ENCODE data around the gene ITGBL1.

ITGBL1 gene

DNA sequence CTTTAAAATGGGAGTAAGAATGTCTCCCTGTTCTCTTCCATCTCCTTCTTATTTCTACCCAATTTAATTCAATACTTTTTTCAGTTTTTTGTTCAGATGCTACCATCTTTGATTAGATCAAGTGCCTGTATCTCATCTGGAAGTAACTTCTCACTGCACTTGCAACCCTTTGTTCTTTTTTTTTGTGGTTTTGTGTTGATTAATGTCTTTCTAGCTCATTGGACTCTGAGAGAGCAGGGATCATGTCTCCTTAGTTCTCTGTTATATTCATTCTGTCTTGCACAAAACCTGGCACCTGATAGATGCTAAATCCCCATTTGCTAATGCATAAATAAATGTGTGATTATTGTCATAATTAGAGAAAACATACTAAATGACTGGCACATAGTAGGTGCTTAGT is 834 bp upstream of the ITGBL1 start:
- no peak for DNase-seq

DNA sequence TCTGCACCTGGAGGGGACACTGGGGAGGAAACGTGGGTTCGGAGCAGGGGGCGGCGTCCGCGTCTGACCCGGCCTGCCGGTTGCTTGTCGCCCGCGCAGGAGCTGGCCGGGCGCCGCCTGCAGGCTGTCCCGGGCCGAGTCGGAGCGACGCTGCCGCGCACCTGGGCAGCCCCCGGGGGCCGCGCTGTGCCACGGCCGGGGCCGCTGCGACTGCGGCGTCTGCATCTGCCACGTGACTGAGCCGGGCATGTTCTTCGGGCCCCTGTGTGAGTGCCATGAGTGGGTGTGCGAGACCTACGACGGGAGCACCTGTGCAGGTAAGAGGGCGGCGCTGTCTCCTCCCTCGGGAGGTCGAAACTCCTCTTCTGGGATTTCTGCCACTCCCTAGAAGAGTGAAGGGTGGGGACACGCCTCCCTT is 1.3 kb downstream of the ITGBL1 start:
- DNase-seq = peak; percentile 2

GRCh38 chr13:101454767-101455166 is 2.3 kb downstream of the ITGBL1 start:
- DNase-seq = no peak

- DNase-seq = no peak
Measured at GRCh38 chr13:101455863-101456262, 3.4 kb downstream of the ITGBL1 start.

DNA sequence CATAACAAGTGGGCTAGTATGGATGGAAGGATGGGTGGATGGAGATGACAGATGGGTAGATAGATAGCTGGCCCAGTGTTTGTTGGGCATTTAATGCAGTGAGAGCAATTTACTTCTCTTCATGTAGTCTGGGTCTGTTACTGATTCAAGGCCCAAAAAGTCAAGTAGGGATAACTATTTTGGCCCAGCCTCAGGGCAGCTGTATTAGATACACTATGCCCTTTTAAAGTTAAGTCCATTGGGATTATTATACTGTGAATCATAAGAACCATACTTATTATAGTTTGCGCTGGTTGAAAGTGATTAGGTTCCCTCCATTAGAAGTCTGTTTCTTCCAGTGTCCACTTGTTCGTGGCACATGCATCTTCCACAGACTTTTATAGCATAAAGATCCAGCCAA is 4.7 kb downstream of the ITGBL1 start:
- DNase-seq = no peak

DNA sequence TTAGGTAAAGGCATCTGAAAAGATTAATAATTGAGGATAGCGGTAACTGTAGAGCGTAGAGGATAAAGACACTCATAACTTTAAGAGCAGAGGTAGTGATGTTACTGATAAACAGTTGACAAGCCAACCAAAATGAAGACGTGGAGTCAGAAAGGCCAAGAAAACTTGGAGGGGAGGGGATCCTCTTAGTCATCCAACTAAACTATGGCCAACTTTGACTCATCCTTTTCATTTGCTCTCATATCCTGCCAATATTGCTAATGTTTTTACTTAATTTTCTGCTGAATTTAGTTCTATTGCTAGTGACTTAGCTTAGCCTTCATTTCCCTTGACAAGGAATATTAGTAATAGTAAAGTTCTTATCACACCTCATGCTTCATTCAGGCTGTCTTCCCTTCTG is 13.4 kb downstream of the ITGBL1 start:
- DNase-seq = no peak

GRCh38 chr13:101467415-101467814 is 14.9 kb downstream of the ITGBL1 start:
- DNase-seq = no peak

- DNase-seq = no peak
Measured at GRCh38 chr13:101473458-101473857, 21.0 kb downstream of the ITGBL1 start.

DNA sequence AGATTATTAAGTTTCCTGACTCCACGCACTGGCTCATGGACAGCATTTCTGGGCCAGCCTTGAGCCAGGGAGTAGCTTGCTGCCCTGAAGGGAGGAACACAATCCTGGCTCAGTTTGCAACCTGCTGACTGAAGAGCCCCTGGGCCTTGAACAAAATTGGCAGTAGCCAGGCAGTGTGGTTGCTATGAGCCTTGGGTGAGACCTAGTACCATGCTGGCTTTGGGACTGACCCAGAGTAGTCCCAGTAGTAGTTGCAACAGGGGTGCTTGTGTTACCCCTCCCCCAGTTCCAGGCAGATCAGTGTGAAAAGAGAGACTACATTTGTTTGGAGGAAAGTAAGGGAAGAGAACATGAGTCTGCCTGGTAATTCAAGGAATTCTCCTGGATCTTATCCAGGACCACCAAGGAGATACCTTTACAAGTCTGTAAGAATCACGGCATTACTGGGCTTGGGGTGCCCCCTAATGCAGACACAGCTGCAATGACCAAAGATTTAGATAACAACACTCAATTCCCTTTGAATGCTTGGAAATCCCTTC is 22.0 kb downstream of the ITGBL1 start:
- DNase-seq = no peak

DNA sequence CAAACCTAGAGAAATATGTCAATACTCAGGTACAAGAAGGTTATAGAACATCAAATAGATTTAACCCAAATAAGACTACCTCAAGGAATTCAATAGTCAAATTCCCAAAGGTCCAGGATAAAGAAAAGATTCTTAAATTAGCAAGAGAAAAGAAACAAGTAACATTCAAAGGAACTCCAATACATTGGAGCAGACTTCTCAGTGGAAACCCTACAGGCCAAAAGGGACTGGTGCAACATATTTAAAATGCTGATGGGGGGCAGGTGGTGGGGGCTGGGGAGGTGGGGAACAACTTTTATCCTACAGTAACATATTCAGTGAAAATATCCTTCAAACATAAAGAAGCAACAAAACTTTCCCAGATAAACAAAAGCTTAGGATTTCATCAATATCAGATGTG is 23.1 kb downstream of the ITGBL1 start:
- no peak for DNase-seq

- DNase-seq = no peak
Measured at GRCh38 chr13:101481421-101481820, 28.9 kb downstream of the ITGBL1 start.

GRCh38 chr13:101486708-101487437 is 34.4 kb downstream of the ITGBL1 start:
- DNase-seq = no peak

- DNase-seq = no peak
Measured at GRCh38 chr13:101487438-101487830, 35.0 kb downstream of the ITGBL1 start.

GRCh38 chr13:101488734-101489133 is 36.3 kb downstream of the ITGBL1 start:
- no peak for DNase-seq

DNA sequence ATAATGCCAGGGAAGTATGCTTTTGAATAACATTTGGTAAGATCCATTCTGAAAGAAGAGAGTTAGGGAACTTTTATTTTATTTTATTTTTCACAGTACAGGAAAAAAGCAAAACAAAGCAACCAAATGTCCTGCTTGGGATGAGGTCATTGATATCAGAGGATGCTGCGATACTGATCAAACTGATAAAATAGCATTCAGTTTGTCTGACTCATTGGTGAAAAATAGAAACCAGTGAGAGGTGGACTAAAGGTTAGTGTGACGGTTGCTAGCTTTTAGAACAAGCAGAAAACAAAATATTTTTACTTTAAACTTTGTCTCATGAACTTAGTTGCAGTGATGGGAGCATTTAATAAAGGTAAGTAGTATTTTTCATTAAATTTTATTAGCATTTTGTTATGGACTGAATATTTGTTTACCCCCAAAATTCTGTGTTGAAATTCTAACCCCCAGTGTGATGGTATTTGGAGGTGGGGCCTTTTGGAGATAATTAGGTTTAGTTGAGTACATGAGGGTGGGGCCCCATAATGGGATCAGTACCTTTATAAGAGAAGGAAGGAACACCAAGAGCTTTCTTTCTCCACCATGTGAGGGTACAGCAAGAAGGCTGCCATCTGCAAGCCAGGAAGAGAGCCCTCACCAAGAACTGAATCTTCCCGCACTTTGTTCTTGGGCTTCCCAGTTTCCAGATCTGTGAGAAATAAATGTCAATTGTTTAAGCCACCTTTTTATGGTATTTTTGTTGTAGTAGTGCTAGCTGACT is 37.3 kb downstream of the ITGBL1 start:
- no peak for DNase-seq

- no peak for DNase-seq
Measured at GRCh38 chr13:101490406-101491015, 38.0 kb downstream of the ITGBL1 start.

DNA sequence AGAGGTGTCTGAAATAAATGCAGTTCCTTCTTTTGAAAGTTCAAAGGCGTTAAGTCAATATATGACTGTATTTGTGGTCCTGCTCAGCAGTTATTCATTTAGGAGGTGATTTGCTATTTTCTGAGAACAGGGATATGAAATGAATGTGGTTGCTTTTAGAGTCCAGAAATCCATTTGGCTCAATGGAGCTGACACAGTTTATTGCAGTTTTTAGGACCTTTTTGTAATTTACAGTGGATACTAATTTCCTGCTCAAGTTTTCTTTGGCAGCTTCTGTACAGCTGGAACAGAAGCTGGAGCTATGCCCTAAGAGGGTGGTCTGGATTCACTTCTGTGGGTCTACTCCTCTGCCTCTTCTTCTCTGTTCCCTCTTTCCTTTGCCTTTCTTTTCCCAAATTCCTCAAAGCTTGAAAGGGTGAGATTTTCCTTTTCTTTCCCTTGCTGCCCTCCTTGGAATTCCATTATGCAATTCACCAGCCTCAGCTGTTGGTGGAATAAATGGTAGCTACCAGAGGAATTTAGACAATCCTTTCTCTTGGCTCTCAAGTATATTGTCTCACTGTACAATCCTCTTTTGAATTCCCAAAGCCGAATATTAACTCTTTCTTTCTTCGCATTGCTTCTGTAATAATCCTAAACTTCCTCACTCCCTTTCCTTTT is 39.9 kb downstream of the ITGBL1 start:
- no peak for DNase-seq

- DNase-seq = no peak
Measured at GRCh38 chr13:101493541-101493940, 41.1 kb downstream of the ITGBL1 start.

DNA sequence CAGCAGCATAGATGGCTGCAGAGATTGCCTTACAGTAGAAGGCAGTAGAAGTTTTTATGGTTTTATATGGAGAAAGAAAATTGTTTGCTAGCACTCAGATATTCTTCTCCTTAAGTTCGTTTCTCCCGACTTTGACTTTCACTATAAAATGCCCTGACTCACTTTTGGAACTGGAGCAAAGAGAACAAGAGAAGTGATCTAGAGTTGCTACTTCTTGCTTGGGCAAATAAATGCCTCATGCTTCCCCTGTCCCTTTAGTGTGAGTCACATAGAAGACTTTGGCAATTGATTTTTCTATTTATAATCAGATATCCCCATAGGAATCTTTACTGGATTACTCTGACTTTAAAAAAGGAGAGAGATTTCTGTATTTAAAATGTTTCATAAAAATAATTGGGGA is 46.9 kb downstream of the ITGBL1 start:
- DNase-seq = no peak

GRCh38 chr13:101502618-101503017 is 50.1 kb downstream of the ITGBL1 start:
- no peak for DNase-seq

DNA sequence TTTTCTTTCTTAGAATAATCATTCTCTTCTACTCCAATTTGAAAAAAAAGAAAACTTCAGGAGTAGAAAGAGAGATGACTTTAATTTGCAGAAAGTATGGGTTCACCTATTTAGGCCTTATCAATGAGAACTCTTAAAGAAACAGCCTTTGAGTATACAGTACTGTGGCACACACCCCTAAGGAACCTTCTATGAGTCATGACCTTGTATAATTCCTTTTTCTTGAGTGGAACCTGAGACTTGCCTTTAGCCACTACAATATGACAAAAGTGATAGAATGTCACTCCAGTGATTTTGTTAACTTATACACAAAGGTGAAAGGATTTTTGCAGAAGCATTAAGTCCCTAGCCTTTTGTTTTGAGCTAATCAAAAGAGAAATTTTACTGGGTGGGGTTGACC is 58.7 kb downstream of the ITGBL1 start:
- DNase-seq = no peak

DNA sequence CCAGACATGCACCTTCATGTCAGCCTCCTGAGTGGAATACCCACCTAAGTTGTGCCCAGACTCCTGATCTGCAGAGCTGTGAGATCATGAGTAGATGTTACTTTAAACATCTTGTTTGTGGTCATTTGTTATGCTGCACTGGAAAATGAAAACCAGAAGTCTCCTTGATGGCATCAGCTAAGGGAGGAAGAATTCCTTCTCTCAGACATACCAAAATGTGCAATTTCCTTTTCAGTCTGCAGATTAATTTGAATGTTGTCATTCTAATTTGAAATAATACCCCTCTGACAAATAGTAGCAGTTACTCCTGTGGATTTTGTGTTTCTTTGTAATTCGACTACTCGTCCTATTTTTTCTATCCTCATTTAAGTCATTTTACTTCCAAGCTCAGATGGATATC is 59.3 kb downstream of the ITGBL1 start:
- DNase-seq = no peak

DNA sequence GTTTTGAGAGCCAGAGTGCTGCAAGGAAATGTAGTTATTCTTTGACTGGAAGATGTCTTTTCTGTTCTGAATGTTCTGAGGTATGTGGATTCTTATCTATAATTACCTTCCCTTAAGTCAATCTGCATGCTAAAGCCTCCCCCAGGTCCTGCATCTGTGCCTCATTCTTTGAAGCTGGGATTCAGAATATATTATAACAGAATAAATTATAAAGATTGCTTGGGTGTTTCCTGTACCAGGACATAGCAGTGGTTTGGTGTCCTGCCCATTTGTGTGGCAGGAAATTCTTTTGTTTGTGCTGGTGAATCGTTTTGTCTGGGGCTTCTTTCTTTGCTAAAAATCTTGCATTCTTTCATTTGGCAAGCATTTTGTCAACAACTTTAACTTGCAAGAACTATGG is 60.2 kb downstream of the ITGBL1 start:
- no peak for DNase-seq
